ENCODE results near the gene SULT1A2.
"Not testable (repeated sequence)": the region's sequence is repeated elsewhere in the genome, so short reads cannot be mapped to it uniquely, and the experiment has no call there.

Gene SULT1A2

DNA sequence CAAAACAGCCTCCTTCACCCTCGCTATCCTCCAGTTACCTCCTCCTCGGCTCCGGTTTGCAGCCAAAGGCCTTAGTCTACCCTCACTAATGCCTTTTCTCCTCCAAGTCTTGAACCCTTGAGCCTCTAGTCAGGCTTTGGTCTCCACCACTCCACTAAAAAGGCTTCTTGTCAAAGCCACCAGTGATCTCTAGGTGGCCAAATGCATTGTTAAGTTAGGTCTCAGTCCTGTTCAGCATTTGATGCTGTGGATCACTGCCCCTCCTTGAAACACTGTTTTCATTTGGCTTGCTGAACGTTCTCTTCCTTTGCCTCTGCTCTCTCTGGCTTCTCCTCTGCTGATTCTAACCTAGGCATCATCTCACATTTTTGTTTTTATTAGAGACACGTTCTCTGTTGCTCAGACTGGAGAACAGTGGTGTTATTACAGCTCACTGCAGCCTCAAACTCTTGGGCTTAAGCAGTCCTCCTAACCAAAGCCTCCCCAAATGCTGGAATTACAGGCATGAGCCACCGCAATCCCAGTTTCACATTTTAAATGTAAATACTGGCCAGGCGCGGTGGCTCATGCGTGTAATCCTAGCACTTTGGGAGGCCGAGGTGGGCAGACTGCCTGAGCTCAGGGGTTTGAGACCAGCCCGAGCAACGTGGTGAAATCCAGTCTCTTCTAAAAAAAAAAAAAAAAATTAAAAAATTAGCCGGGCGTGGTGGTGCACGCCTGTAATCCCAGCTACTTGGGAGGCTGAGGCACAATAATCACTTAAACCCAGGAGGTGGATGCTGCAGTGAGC, 42.0 kb downstream of the SULT1A2 start:
- no peak for DNase-seq

DNA sequence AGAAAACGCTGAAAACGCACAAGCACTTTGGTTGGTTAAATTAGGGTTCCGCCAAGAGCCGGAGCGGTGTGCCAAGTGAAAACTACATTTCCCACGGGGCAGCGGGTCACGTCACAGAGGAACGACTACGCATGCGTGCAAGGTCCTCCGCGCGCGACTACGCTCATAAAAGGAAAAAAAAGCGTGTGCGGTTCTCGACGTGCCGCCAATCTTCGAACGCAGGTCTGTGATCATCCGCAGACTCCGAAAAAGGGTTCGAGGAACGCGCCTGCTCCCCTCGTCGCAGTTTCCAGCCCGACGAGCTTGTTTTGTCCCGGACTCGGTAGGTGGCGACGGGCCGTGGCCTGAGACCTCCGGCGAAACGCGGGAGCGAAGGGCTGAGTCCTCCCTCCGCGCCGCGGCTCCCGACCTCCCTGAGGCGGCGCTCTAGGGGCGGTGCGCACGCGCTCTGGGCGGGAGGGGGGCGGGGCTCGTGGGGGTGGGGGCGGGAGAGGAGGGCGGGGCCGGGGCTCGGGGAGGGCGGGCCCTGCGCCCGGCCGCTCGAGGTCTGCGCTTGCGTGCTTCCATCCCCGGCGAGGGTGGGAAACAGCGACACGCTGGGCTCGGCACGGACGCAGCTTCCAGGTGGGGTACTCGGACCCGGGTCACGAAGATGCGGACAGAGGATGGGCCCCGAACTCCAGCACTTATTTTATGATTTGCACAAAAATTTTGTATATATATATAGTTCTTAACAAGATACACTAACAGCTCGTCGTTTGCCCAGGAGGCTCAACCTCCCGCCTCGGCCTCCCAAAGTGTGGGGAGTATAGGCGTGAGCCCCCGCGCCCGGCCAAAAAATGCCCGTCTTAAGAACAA, 42.8 kb downstream of the SULT1A2 start, which contains the start of gene SGF29:
Gene SGF29, plus strand, starts transcription at position 145 of the 858 bp plus-strand sequence. CDS start 27,150 bp downstream, outside the sequence.
- peak; percentile 94 for DNase-seq

DNA sequence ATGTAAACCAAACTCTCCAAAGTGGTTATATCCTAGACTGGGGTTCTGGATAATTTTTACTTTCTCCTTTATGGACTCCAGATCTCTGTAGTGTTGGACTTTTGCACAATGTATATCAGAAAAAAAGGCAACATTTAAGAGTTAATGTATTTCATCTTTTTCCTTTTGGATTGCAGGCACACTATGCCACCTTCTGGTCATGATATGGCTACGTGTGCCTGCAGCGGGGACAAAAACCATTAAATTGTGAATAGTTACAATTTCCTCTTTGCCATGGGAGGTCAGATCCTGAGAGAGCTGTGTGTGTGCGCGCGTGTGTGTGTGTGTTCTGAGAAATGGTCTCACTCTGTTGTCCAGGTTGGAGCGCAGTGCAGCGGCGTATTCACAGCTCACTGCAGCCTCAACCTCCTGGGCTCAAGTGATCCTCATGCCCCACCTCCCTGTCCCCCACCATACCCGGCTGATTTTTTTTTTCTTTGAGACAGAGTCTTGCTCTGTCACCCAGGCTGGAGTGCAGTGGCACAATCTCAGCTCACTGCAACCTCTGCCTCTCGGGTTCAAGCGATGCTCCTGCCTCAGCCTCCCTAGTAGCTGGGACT, 47.5 kb downstream of the SULT1A2 start:
- DNase-seq = no peak

DNA sequence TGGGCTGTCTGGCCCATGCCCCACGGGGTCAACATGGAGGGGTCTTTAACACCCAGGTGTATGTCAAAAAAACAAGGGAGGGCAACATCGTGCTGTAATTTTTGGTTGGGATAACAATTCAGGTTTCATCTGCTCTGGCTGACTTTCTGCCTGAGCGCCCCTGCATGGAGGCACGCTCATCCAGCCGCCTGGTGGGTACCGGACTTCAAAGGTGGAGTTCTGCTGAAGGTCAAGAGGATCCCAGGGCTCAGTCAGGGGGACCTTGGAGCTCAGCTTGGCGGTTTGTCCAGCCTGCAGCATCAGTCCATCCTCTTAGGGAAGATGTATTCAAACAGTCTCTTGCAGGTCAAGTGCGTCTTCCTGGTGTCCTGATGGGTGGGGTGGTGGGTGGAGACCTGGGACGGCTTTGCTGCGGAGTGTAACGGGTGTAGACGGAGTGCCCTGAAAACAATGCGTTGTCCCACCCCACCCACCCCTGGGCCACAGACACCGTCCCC, 48.5 kb downstream of the SULT1A2 start:
- DNase-seq = no peak

DNA sequence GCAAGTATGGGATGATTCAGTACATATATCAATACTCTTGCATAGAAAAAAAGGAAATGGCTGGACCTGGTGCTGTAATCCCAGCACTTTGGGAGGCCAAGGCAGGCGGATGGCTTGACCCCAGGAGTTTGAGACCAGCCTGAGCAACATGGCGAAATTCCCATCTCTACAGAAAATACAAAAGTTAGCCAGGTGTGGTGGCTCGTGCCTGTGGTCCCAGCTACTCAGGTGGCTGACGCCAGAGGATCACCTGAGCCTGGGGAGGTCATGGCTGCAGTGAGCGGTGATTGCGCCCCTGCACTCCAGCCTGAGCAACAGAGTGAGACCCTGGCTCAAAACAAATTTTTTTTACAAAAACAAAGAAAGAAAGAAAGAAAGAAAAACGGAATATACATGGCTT, 50.2 kb downstream of the SULT1A2 start:
- no peak for DNase-seq

DNA sequence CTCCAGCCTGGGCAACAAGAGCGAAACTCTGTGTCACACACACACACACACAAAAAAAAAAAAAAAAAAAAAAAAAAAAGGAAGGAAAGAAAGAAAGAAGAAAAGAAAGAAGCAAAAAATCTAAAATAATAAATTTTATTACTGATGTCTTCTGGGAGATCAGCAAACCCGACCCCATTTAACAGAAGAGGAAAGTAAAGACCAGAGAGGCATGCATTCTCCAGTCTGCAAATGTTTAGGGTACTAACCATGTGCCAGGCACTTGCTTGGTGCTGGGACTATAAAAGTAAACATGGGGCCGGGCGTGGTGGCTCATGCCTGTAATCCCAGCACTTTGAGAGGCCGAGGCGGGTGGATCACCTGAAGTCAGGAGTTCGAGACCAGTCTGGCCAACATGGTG, 50.9 kb downstream of the SULT1A2 start:
- DNase-seq = not testable (repeated sequence)

DNA sequence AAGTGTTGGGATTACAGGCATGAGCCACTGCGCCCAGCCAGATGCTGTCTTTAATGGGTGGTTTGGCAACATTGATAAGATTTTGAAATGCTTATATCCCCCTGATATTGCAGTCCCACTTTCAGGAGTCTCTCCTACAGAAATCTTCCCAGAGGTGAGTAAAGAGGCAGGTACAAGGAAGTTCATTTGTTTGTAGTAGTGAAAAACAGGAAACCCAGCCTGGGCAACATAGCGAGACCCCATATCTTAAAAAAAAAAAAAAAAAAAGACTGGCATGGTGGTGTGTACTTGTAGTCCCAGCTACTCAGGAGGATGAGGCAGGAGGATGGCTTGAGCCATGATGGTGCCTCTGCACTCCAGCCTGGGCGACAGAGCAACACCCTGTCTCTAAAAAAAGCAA, 51.9 kb downstream of the SULT1A2 start:
- DNase-seq = no peak

DNA sequence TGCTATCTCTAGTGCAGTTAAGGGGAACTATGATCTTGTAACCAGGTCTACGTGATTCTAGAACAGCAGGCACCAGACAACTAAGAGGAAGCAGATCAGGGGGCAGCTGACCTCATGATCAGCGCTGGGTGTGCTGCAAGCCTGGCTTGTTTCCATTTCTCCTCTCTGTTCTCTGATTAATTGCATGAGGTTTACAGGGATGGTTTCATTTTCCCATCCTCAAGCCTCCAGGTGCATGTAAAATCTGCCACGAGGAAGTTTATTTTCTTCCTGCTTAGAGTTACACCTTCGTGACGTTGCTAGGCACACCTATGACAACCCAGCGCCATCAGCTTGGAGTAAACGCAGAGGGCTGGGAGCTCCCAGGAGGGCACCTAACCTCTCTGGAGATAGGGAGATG, 53.8 kb downstream of the SULT1A2 start:
- DNase-seq = no peak

DNA sequence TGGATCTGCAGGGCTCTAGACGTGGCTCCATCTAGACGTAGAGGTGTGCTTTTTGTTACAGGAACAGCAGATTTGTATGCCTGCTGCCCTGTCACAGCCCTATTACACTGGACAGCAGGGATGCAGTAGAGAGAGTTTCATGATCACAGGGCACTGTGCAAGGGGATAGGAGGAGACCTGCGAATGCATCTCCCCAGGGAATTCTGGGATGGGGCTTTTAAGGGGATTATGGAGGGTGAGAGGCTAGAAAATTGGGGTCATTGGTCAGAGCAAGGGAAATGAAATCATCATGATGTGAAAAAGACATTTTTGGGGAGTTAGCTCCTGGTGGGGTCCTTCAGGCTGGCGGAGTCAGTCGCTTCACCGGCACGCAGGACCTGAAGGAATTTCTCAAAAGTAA, 54.2 kb downstream of the SULT1A2 start:
- no peak for DNase-seq
